ENCODE results near the gene OR2T34.
"Not testable (repeated sequence)": the region's sequence is repeated elsewhere in the genome, so short reads cannot be mapped to it uniquely, and the experiment has no call there.

Gene OR2T34, protein sequence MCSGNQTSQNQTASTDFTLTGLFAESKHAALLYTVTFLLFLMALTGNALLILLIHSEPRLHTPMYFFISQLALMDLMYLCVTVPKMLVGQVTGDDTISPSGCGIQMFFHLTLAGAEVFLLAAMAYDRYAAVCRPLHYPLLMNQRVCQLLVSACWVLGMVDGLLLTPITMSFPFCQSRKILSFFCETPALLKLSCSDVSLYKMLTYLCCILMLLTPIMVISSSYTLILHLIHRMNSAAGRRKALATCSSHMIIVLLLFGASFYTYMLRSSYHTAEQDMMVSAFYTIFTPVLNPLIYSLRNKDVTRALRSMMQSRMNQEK

GRCh38 chr1:248574657-248575056 lies at the start of gene OR2T34:
TSS of gene OR2T34 (minus strand) at chr1:248574757. CDS start at chr1:248574757, 0 bp downstream.
- not testable (repeated sequence) for H3K4me3 ChIP-seq (ENCODE audit: low read depth, low read length)

DNA sequence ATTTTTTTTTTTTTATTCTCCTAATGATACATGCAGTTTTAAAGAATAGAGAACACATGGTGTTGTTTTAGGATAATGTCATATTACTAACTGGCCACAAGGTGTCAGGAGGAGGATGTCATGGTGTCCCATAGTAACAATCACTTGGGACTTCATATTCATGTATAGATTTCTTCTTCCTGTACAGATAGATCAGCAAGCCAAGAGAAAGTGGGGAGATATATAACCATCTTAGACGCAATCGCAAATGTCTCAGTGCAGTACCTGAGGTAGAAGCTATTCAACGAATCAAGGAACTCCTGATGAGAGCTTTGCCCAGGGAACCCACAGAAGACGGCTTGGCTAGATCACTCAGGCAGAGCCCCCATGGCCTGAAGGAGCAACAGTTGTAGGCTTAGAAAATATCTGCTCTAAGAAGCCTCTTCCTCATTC lies 48.0 kb upstream of the OR2T34 start:
- TF ChIP-seq CTCF (IDR thresholded peaks at IDR 0.05; ENCODE audit: low read depth, low read length): no peak
- H3K4me3 ChIP-seq (ENCODE audit: low read depth, low read length): no peak overlapping the region

DNA sequence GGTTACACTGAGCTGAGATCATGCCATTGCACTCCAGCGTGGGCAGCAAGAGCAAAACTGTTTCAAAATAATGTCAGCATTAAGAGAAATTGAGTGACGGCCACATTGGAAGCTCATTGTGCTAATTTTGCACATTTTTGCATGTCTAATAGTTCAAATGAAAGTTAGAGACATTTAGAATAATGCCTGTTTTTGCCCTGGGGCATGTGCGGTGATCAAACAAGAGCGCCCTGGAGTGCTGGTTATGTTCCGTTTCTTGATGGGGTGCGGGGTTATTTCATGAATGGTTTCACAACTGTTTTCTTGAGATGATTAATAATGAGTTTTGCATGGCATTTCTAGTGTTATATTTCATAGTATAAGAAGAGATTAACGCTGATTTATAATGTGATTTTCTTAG lies 47.2 kb upstream of the OR2T34 start:
- TF ChIP-seq CTCF (IDR thresholded peaks at IDR 0.05; ENCODE audit: low read depth, low read length): no peak
- no peak overlapping the region for H3K4me3 ChIP-seq (ENCODE audit: low read depth, low read length)

DNA sequence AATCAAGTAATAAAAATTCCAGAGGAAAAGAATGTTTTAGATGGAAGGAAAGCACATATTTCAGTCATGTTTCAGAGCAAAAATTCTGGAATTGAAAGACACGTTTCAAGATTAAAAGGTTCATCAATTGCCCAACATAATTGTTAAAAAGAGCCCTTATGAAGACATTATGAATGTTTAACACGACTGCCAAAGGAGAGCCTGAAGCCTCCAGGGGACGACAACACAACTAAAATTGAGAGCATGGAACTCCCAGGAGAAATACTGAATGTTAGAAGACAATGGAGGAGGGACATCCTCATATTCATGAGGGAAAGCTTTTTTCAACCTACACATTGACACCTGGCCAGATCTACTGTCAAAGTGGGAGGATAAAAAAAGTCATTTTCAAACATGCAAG lies 44.3 kb upstream of the OR2T34 start:
- H3K4me3 ChIP-seq (ENCODE audit: low read depth, low read length): no peak overlapping the region
- TF ChIP-seq CTCF (IDR thresholded peaks at IDR 0.05; ENCODE audit: low read depth, low read length): peak; percentile 48

- no peak for TF ChIP-seq CTCF (IDR thresholded peaks at IDR 0.05; ENCODE audit: low read depth, low read length)
- H3K4me3 ChIP-seq (ENCODE audit: low read depth, low read length): no peak overlapping the region
These were observed 43.6 kb upstream of the OR2T34 start for GRCh38 chr1:248618119-248618518.

DNA sequence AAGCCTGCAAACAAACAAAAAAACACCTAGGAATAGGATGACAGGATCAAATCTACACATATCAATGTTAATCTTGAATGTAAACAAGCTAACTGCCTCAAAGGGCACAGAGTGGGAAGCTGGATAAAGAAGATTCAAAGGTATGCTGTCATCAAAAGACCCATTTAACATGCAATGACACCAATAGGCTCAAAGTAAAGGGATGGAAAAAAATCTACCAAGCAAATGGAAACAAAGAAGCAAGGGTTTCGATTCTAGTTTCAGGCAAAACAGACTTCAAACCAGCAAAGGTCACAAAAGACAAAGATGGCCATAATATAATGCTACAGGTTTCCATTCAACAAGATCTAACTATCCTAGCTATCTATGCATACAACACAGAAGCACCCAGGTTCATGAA lies 39.2 kb upstream of the OR2T34 start:
- TF ChIP-seq CTCF (IDR thresholded peaks at IDR 0.05; ENCODE audit: low read depth, low read length): no peak
- no peak overlapping the region for H3K4me3 ChIP-seq (ENCODE audit: low read depth, low read length)

GRCh38 chr1:248611883-248612414 lies 37.4 kb upstream of the OR2T34 start:
- no peak overlapping the region for H3K4me3 ChIP-seq (ENCODE audit: low read depth, low read length)
- TF ChIP-seq CTCF (IDR thresholded peaks at IDR 0.05; ENCODE audit: low read depth, low read length): no peak

GRCh38 chr1:248610301-248610700 lies 35.7 kb upstream of the OR2T34 start:
- TF ChIP-seq CTCF (IDR thresholded peaks at IDR 0.05; ENCODE audit: low read depth, low read length): no peak
- H3K4me3 ChIP-seq (ENCODE audit: low read depth, low read length): no peak overlapping the region

Data from WI38 (cell line).